CD4-positive, alpha-beta T cell (primary cell): Measurements from ENCODE around the gene PTH. TPM values are rescaled to one million over a fixed set of nuclear protein-coding genes. Genes with fewer than 3 reads are reported as not detected.

ENCODE experiments used
- ATAC-seq: fragments of 200-7000 bp; cut with Tn5 transposase; one replicate; pipeline ENCODE4 v1.10.0; 2022; ENCODE audit warnings: mild to moderate bottlenecking; ENCODE audit not compliant: poor library complexity
- CTCF ChIA-PET: fragments of 350-600 bp; sonication (Branson Sonifier 250); formaldehyde crosslinking; loops from one replicate; lab custom pipeline; 2021; ENCODE audit warnings: antibody characterized with exemption, inconsistent platforms; lab: Charles Lee
- POLR2A ChIA-PET: fragments of 350-600 bp; sonication (Branson Sonifier 250); formaldehyde crosslinking; loops from one replicate; lab custom pipeline; 2021; ENCODE audit warnings: antibody characterized with exemption, inconsistent platforms; lab: Charles Lee
- DNase-seq, 14 experiments: peaks; one replicate each; pipeline ENCODE4 v3.0.0-alpha.2; 2013 to 2020; ENCODE audit warnings: mixed read lengths in 2 of 14
- H3K27ac ChIP-seq, 2 donors: one replicate each; pipeline versions ENCODE4 v1.5.1 to v1.7.0; 2013; ENCODE audit warnings: low read length in 2 of 2, low read depth in 1 of 2, mild to moderate bottlenecking in 1 of 2
- H3K27me3 ChIP-seq, 2 experiments: 1 replicate in 1 of 2; 2 replicates in 1 of 2; pipeline versions ENCODE4 v1.6.1 to v1.7.0; 2013; ENCODE audit warnings: low read length in 2 of 2, control low read depth in 1 of 2, mild to moderate bottlenecking in 1 of 2, moderate library complexity in 1 of 2; ENCODE audit not compliant: insufficient read depth in 2 of 2, control insufficient read depth in 1 of 2
- H3K36me3 ChIP-seq: one replicate; pipeline ENCODE4 v1.6.1; 2013; ENCODE audit warnings: low read length, control low read depth; ENCODE audit not compliant: insufficient read depth
- H3K4me1 ChIP-seq: one replicate; pipeline ENCODE4 v1.6.1; 2013; ENCODE audit warnings: low read length, control low read depth; ENCODE audit not compliant: insufficient read depth
- H3K4me3 ChIP-seq: one replicate; pipeline ENCODE4 v1.5.1; 2013; ENCODE audit warnings: mild to moderate bottlenecking, low read length, moderate library complexity
- H3K9me3 ChIP-seq, 2 experiments: 1 replicate in 1 of 2; 2 replicates in 1 of 2; pipeline versions ENCODE4 v1.6.1 to v1.7.0; 2013; ENCODE audit warnings: low read length in 2 of 2, mild to moderate bottlenecking in 2 of 2, control low read depth in 1 of 2, moderate library complexity in 1 of 2; ENCODE audit not compliant: control insufficient read depth in 1 of 2, insufficient read depth in 1 of 2
- H3K27ac Mint-ChIP-seq: one replicate; pipeline ENCODE4 v1.8.0; 2020; ENCODE audit warnings: mixed read lengths
- H3K27me3 Mint-ChIP-seq: one replicate; pipeline ENCODE4 v1.8.0; 2021; ENCODE audit warnings: mixed read lengths
- H3K36me3 Mint-ChIP-seq: one replicate; pipeline ENCODE4 v1.8.0; 2021; ENCODE audit warnings: low read depth, mixed read lengths
- H3K4me1 Mint-ChIP-seq: one replicate; pipeline ENCODE4 v1.8.0; 2021; ENCODE audit warnings: low read depth, mixed read lengths
- H3K4me3 Mint-ChIP-seq: one replicate; pipeline ENCODE4 v1.8.0; 2020; ENCODE audit warnings: mild to moderate bottlenecking, mixed read lengths
- H3K9me3 Mint-ChIP-seq: one replicate; pipeline ENCODE4 v1.8.0; 2020; ENCODE audit warnings: mixed read lengths
- intact Hi-C, 2 experiments: fragments of 100-400 bp; cut with DNase I in 1 of 2; cut with micrococcal nuclease in 1 of 2; formaldehyde crosslinking; loops; one replicate each; pipeline versions ENCODE4 v1.15.1 to v1.9.0; 2023 to 2025; cut with DNase I, micrococcal nuclease
- total RNA-seq, 174 experiments: library from RNA in 2 of 174; stranded (reverse) in 2 of 174; gene quantifications; one replicate each; pipeline ENCODE4 v1.2.3 and lab custom pipeline; 2021 to 2026
- TF ChIP-seq, protein P1 (sequence below): fragments of 200-600 bp; IDR thresholded peaks from one replicate; pipeline ENCODE4 v1.8.0; 2022; ENCODE audit warnings: antibody characterized with exemption, mild to moderate bottlenecking

PTH gene
- total RNA-seq, 2 experiments from 2014 or later: not detected

- peaks cover 5% of the 10 kb centered on the region for H3K4me1 Mint-ChIP-seq
- Histone ChIP-seq H3K27ac (no peak overlapping the region), H3K9me3 (peaks cover 0 to 6% of the 10 kb centered on the region in 2 experiments), H3K27me3 (no peaks in the 10 kb centered on the region), H3K4me1 (peaks cover 4% of the 10 kb centered on the region), H3K4me3 (peak overlapping the region; percentile 50), H3K36me3 (no peaks in the 10 kb centered on the region)
- H3K36me3 Mint-ChIP-seq: no peaks in the 10 kb centered on the region
- TF ChIP-seq, protein P1, sequence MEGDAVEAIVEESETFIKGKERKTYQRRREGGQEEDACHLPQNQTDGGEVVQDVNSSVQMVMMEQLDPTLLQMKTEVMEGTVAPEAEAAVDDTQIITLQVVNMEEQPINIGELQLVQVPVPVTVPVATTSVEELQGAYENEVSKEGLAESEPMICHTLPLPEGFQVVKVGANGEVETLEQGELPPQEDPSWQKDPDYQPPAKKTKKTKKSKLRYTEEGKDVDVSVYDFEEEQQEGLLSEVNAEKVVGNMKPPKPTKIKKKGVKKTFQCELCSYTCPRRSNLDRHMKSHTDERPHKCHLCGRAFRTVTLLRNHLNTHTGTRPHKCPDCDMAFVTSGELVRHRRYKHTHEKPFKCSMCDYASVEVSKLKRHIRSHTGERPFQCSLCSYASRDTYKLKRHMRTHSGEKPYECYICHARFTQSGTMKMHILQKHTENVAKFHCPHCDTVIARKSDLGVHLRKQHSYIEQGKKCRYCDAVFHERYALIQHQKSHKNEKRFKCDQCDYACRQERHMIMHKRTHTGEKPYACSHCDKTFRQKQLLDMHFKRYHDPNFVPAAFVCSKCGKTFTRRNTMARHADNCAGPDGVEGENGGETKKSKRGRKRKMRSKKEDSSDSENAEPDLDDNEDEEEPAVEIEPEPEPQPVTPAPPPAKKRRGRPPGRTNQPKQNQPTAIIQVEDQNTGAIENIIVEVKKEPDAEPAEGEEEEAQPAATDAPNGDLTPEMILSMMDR: no peak
- peak overlapping the region; percentile 77 for H3K4me3 Mint-ChIP-seq
- no peaks in the 10 kb centered on the region for H3K9me3 Mint-ChIP-seq
- H3K27me3 Mint-ChIP-seq: peaks cover 12% of the 10 kb centered on the region
- peak; percentile 34 to 80 (median 60) for DNase-seq
- ChIA-PET POLR2A (interaction anchor here (2.1 kb wide), 1 partner anchor 24 kb away, joined by 12 read pairs; the partner anchor contains the start of gene BTBD10), CTCF (interaction anchor here (0.6 to 1.6 kb wide), 3 partner anchors 24 to 43 kb away, joined by 3 to 11 read pairs (median 3); partner anchors contain the start of gene BTBD10)
- intact Hi-C loops: loop anchor here in 1 of 2 experiments (5.0 kb wide), 1 partner anchor 760 kb away; no protein-coding TSS in a partner anchor
- H3K27ac Mint-ChIP-seq: peak overlapping the region; percentile 18
- ATAC-seq: peak; percentile 84
Measured at GRCh38 chr11:13486926-13487660, 8.7 kb downstream of the PTH start.

GRCh38 chr11:13480198-13480597, 15.6 kb downstream of the PTH start:
- Mint-ChIP-seq H3K27ac (no peak overlapping the region), H3K27me3 (peaks cover 34% of the 10 kb centered on the region), H3K4me1 (no peaks in the 10 kb centered on the region), H3K4me3 (no peak overlapping the region), H3K9me3 (peaks cover 2% of the 10 kb centered on the region), H3K36me3 (no peaks in the 10 kb centered on the region)
- ChIA-PET CTCF (no interaction called here), POLR2A (no interaction called here)
- ATAC-seq (no peak), DNase-seq (no peak)
- H3K9me3 ChIP-seq: peaks cover 0 to 5% of the 10 kb centered on the region in 2 experiments
- no peaks in the 10 kb centered on the region for H3K27me3 ChIP-seq
- no peaks in the 10 kb centered on the region for H3K36me3 ChIP-seq
- no peaks in the 10 kb centered on the region for H3K4me1 ChIP-seq
- TF ChIP-seq, protein P1: no peak
- intact Hi-C loops: no loop called here
- H3K4me3 ChIP-seq: no peak overlapping the region
- no peak overlapping the region for H3K27ac ChIP-seq

- no peak overlapping the region for H3K27ac Mint-ChIP-seq
- no peaks in the 10 kb centered on the region for H3K27me3 ChIP-seq
- ChIA-PET POLR2A (no interaction called here), CTCF (no interaction called here)
- DNase-seq (no peak), ATAC-seq (no peak)
- H3K27me3 Mint-ChIP-seq: peaks cover 37% of the 10 kb centered on the region
- H3K9me3 ChIP-seq: peaks cover 0 to 5% of the 10 kb centered on the region in 2 experiments
- H3K36me3 ChIP-seq: no peaks in the 10 kb centered on the region
- no peak overlapping the region for H3K4me3 ChIP-seq
- H3K27ac ChIP-seq: no peak overlapping the region
- no peaks in the 10 kb centered on the region for H3K4me1 Mint-ChIP-seq
- H3K4me1 ChIP-seq: no peaks in the 10 kb centered on the region
- H3K36me3 Mint-ChIP-seq: no peaks in the 10 kb centered on the region
- peaks cover 2% of the 10 kb centered on the region for H3K9me3 Mint-ChIP-seq
- intact Hi-C loops: no loop called here
- H3K4me3 Mint-ChIP-seq: no peak overlapping the region
- TF ChIP-seq, protein P1: no peak
Measured at GRCh38 chr11:13479688-13480087, 16.1 kb downstream of the PTH start.
